ENCODE results near the gene DOCK6. TPM values are rescaled to one million over a fixed set of nuclear protein-coding genes. Genes with fewer than 3 reads are reported as not detected.
A peak's percentile ranks its signal among the peaks of the same experiment; 100 is the strongest.

DOCK6 gene
- total and polyA plus RNA-seq, 7 donors, result 8.8 to 40.5 (median 20.2) TPM

- Histone ChIP-seq H3K4me1 (no peaks in the 10 kb centered on the region), H3K4me3 (no peak overlapping the region), H3K27me3 (no peaks in the 10 kb centered on the region), H3K9me3 (no peaks in the 10 kb centered on the region), H3K36me3 (peaks cover 0 to 26% (median 16%) of the 10 kb centered on the region in 4 donors), H3K27ac (no peak overlapping the region)
- TF ChIP-seq POLR2A (IDR thresholded peaks at IDR 0.05) (no peak), POLR2AphosphoS5 (IDR thresholded peaks at IDR 0.05) (no peak), EP300 (IDR thresholded peaks at IDR 0.05) (no peak)
- TF ChIP-seq, protein P1, sequence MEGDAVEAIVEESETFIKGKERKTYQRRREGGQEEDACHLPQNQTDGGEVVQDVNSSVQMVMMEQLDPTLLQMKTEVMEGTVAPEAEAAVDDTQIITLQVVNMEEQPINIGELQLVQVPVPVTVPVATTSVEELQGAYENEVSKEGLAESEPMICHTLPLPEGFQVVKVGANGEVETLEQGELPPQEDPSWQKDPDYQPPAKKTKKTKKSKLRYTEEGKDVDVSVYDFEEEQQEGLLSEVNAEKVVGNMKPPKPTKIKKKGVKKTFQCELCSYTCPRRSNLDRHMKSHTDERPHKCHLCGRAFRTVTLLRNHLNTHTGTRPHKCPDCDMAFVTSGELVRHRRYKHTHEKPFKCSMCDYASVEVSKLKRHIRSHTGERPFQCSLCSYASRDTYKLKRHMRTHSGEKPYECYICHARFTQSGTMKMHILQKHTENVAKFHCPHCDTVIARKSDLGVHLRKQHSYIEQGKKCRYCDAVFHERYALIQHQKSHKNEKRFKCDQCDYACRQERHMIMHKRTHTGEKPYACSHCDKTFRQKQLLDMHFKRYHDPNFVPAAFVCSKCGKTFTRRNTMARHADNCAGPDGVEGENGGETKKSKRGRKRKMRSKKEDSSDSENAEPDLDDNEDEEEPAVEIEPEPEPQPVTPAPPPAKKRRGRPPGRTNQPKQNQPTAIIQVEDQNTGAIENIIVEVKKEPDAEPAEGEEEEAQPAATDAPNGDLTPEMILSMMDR (IDR thresholded peaks at IDR 0.05), result no peak
- WGBS, 2 donors, result 87 to 89% methylated on average over 5 of the region's 5 CpGs
- DNase-seq, result no peak
- intact Hi-C loops (cut with DNase I), result no loop called here
These were observed 7.7 kb downstream of the DOCK6 start for GRCh38 chr19:11254666-11255065.

DNA sequence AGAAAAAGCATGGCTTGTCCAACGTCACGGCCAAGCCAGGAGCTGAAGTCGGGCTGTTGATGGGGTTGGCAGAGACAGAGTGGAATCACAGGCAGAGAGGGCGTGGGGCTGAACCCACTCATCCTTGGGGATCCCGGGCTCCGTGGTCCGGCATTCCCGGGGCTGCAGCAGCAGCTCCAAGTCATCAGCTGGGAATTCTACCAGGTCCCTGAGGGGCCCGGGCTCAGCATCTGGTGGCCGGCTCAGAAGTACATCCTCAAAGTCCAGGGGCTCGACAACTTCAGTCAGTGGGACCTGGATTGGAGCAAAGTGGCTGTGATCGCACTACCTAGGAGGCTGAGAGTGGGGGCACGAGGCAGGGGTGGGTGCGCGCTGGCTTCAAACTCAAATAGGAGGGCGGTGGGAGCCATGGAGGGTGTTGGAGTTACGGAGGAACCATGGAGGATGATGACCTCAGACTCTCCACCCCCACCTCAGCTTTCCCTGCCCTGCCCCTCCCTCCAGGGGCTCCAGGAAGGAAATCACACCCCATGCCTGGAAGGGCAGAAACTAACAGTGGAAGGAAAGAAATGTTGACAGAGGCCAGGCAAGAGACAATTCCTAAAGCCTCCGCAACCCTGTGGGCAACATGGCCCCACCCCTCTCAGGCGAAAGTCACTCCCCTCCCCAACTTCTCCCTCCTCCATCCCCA lies 9.5 kb downstream of the DOCK6 start:
- Histone ChIP-seq H3K4me3 (no peak overlapping the region), H3K36me3 (peaks cover 0 to 43% (median 18%) of the 10 kb centered on the region in 4 donors), H3K27me3 (no peaks in the 10 kb centered on the region), H3K27ac (peak overlapping the region; percentile 30 to 59 (median 32)), H3K4me1 (peaks cover 0 to 2% (median 0%) of the 10 kb centered on the region in 4 donors), H3K9me3 (no peaks in the 10 kb centered on the region)
- TF ChIP-seq POLR2A (IDR thresholded peaks at IDR 0.05) (no peak), POLR2AphosphoS5 (IDR thresholded peaks at IDR 0.05) (no peak), EP300 (IDR thresholded peaks at IDR 0.05) (no peak)
- TF ChIP-seq, protein P1 (IDR thresholded peaks at IDR 0.05), result no peak
- 88 to 94% methylated on average over 19 of the region's 19 CpGs for WGBS, 2 donors
- intact Hi-C loops (cut with DNase I), result no loop called here
- no peak for DNase-seq

DNA sequence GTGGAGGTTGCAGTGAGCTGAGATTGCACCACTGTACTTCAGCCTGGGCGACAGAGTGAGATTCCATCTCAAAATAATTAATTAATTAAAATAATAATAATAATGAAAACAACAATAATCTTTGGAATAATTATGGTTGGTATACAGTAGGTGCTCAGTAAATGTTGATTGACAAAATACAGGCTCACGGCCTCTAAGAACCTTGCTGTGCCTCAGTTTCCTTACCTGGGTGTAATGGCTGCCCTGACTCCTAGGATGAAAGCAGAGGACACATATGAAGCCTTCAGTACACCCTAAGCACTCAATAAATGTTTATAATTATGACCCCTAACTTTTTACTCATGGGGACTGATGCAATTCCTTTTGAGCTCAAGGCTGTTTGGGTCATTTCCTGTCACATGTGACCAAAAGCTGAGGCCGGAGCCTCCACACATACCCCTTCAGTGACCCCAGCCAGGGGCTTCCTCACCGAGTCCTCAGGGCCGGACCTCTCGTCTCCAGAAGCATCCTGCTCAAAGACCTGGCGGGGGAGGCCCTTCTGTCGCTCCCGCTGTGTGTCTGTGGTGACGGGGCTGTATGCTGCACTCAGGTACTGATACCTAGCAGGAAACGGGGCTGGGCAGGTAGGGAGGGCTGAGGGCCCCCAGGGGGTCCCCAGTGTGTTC lies 10.5 kb downstream of the DOCK6 start:
- no peak for DNase-seq
- Histone ChIP-seq H3K27me3 (no peaks in the 10 kb centered on the region), H3K27ac (peak overlapping the region in 1 of 4 donors; percentile 59), H3K9me3 (no peaks in the 10 kb centered on the region), H3K4me1 (peaks cover 0 to 6% (median 0%) of the 10 kb centered on the region in 4 donors), H3K36me3 (peaks cover 0 to 50% (median 20%) of the 10 kb centered on the region in 4 donors), H3K4me3 (no peak overlapping the region)
- WGBS, 2 donors, result 85 to 91% methylated on average over 11 of the region's 11 CpGs
- intact Hi-C loops (cut with DNase I), result no loop called here
- TF ChIP-seq, protein P1 (IDR thresholded peaks at IDR 0.05), result no peak
- TF ChIP-seq POLR2A (IDR thresholded peaks at IDR 0.05) (no peak), POLR2AphosphoS5 (IDR thresholded peaks at IDR 0.05) (no peak), EP300 (IDR thresholded peaks at IDR 0.05) (no peak)

DNA sequence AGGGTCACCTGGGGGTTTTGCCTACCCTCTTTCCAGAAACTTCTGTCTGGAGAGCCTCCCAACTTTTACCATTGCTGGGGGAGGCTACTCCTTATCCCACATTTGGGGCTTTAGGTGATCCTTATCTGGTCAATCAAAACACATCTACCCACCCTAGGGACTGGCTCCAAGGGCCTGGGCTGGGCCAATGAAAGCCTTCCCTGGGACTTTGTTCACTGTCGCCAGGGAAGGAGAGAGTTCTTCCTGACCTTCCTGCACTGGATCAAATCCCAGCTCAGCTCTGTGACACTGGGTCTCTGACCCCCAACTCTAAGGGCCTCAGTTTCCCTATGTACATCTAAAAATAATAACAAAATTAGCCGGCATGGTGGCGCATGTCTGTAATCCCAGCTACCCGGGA lies 11.1 kb downstream of the DOCK6 start:
- WGBS, 2 donors, result 96 to 98% methylated on average over 4 of the region's 4 CpGs

More for the DNA sequence above, 11.1 kb downstream of the DOCK6 start:
- intact Hi-C loops (cut with DNase I), result no loop called here
- TF ChIP-seq POLR2A (IDR thresholded peaks at IDR 0.05) (no peak), EP300 (IDR thresholded peaks at IDR 0.05) (no peak), POLR2AphosphoS5 (IDR thresholded peaks at IDR 0.05) (no peak)
- TF ChIP-seq, protein P1 (IDR thresholded peaks at IDR 0.05), result no peak
- Histone ChIP-seq H3K27ac (no peak overlapping the region), H3K4me1 (peaks cover 0 to 6% (median 0%) of the 10 kb centered on the region in 4 donors), H3K27me3 (no peaks in the 10 kb centered on the region), H3K36me3 (peaks cover 0 to 55% (median 20%) of the 10 kb centered on the region in 4 donors), H3K9me3 (no peaks in the 10 kb centered on the region), H3K4me3 (no peak overlapping the region)
- no peak for DNase-seq

Data from sigmoid colon (tissue), 7 donors.